Stimulated activated CD8-positive, alpha-beta memory T cell treated with anti-CD3 and anti-CD28 coated beads, Interleukin-7, amount 100 ng/mL, for 48 hours (primary cell): Measurements from ENCODE around the gene ZNF521.
"Not testable (repeated sequence)": the region's sequence is repeated elsewhere in the genome, so short reads cannot be mapped to it uniquely, and the experiment has no call there.

Experiments used
- DNase-seq, 2 donors: peaks; one replicate each; pipeline ENCODE4 v3.0.0-alpha.2; 2020; ENCODE audit warnings: low read depth in 1 of 2; ENCODE audit errors: extremely low read depth in 1 of 2

ZNF521 gene

GRCh38 chr18:25295624-25296138 lies 56.3 kb downstream of the ZNF521 start:
- no peak for DNase-seq

GRCh38 chr18:25291150-25291549 lies 60.8 kb downstream of the ZNF521 start:
- DNase-seq = no peak

GRCh38 chr18:25289001-25289631 lies 62.9 kb downstream of the ZNF521 start:
- DNase-seq = no peak

- DNase-seq = no peak
These were observed 63.5 kb downstream of the ZNF521 start for GRCh38 chr18:25288340-25288938.

GRCh38 chr18:25287106-25287505 lies 64.9 kb downstream of the ZNF521 start:
- DNase-seq = no peak

GRCh38 chr18:25284861-25285550 lies 67.0 kb downstream of the ZNF521 start:
- no peak for DNase-seq

- no peak for DNase-seq
These were observed 67.7 kb downstream of the ZNF521 start for GRCh38 chr18:25284281-25284680.

GRCh38 chr18:25283781-25284180 lies 68.2 kb downstream of the ZNF521 start:
- DNase-seq = no peak

GRCh38 chr18:25282896-25283703 lies 68.9 kb downstream of the ZNF521 start:
- no peak for DNase-seq

GRCh38 chr18:25282282-25282681 lies 69.7 kb downstream of the ZNF521 start:
- DNase-seq = no peak

GRCh38 chr18:25281556-25281955 lies 70.4 kb downstream of the ZNF521 start:
- no peak for DNase-seq

GRCh38 chr18:25279961-25280360 lies 72.0 kb downstream of the ZNF521 start:
- no peak for DNase-seq

- no peak for DNase-seq
These were observed 72.4 kb downstream of the ZNF521 start for GRCh38 chr18:25279556-25279955.

- DNase-seq = no peak
These were observed 72.8 kb downstream of the ZNF521 start for GRCh38 chr18:25279133-25279532.

GRCh38 chr18:25278394-25278793 lies 73.6 kb downstream of the ZNF521 start:
- no peak for DNase-seq

GRCh38 chr18:25275412-25276001 lies 76.5 kb downstream of the ZNF521 start:
- DNase-seq = no peak

- no peak for DNase-seq
These were observed 77.0 kb downstream of the ZNF521 start for GRCh38 chr18:25274926-25275325.

GRCh38 chr18:25266931-25267527 lies 84.9 kb downstream of the ZNF521 start:
- not testable (repeated sequence) for DNase-seq

- no peak for DNase-seq
These were observed 89.0 kb downstream of the ZNF521 start for GRCh38 chr18:25262920-25263319.

- DNase-seq = no peak
These were observed 90.2 kb downstream of the ZNF521 start for GRCh38 chr18:25261768-25262167.
